Trophoblast cell (in vitro differentiated cells and primary cell): ENCODE data around the gene AGFG2.
A peak's percentile ranks its signal among the peaks of the same experiment; 100 is the strongest.
"Not testable (repeated sequence)": the region's sequence is repeated elsewhere in the genome, so short reads cannot be mapped to it uniquely, and the experiment has no call there.

Source experiments
- DNase-seq, 2 donors: peaks; one replicate each; pipeline ENCODE4 v3.0.0-alpha.2; 2016
- H2AFZ ChIP-seq: 2 replicates; pipeline ENCODE4 v1.6.1; 2013; ENCODE audit warnings: low read length, moderate library complexity, mild to moderate bottlenecking; ENCODE audit not compliant: insufficient read depth, poor library complexity
- H2AK5ac ChIP-seq: 2 replicates; pipeline ENCODE4 v1.6.1; 2013; ENCODE audit warnings: mild to moderate bottlenecking, low read length
- H2BK120ac ChIP-seq: 2 replicates; pipeline ENCODE4 v1.6.1; 2013; ENCODE audit warnings: low read length, mild to moderate bottlenecking, moderate library complexity; ENCODE audit not compliant: insufficient read depth, poor library complexity
- H2BK12ac ChIP-seq: 2 replicates; pipeline ENCODE4 v1.6.1; 2013; ENCODE audit warnings: mild to moderate bottlenecking, low read length, moderate library complexity
- H2BK5ac ChIP-seq: 2 replicates; pipeline ENCODE4 v1.6.1; 2013; ENCODE audit warnings: low read length, low read depth, moderate library complexity, mild to moderate bottlenecking; ENCODE audit not compliant: poor library complexity
- H3K14ac ChIP-seq: 2 replicates; pipeline ENCODE4 v1.6.1; 2013; ENCODE audit warnings: mild to moderate bottlenecking, low read length
- H3K18ac ChIP-seq: 2 replicates; pipeline ENCODE4 v1.6.1; 2013; ENCODE audit warnings: mild to moderate bottlenecking, low read length
- H3K23ac ChIP-seq: 2 replicates; pipeline ENCODE4 v1.6.1; 2013; ENCODE audit warnings: low read length
- H3K27ac ChIP-seq: 2 replicates; pipeline ENCODE4 v1.5.1; 2013; ENCODE audit warnings: low read depth, mild to moderate bottlenecking, inconsistent platforms, low read length, moderate library complexity
- H3K27me3 ChIP-seq: 2 replicates; pipeline ENCODE4 v1.6.1; 2013; ENCODE audit warnings: inconsistent platforms, mild to moderate bottlenecking, low read length, moderate library complexity; ENCODE audit not compliant: insufficient read depth
- H3K36me3 ChIP-seq, 2 experiments: 1 replicate in 1 of 2; 2 replicates in 1 of 2; pipeline ENCODE4 v1.6.1; 2013; ENCODE audit warnings: low read length in 2 of 2, mild to moderate bottlenecking in 2 of 2, moderate library complexity in 1 of 2; ENCODE audit not compliant: insufficient read depth in 2 of 2, control insufficient read depth in 1 of 2
- H3K4ac ChIP-seq: 2 replicates; pipeline ENCODE4 v1.6.1; 2013; ENCODE audit warnings: low read depth, mild to moderate bottlenecking, low read length, moderate library complexity
- H3K4me1 ChIP-seq, 2 experiments: 1 replicate in 1 of 2; 2 replicates in 1 of 2; pipeline ENCODE4 v1.6.1; 2013; ENCODE audit warnings: low read length in 2 of 2, mild to moderate bottlenecking in 2 of 2, moderate library complexity in 1 of 2; ENCODE audit not compliant: insufficient read depth in 2 of 2, control insufficient read depth in 1 of 2
- H3K4me2 ChIP-seq: 2 replicates; pipeline ENCODE4 v1.6.1; 2013; ENCODE audit warnings: inconsistent platforms, mild to moderate bottlenecking, low read length, moderate library complexity
- H3K4me3 ChIP-seq: 2 replicates; pipeline ENCODE4 v1.5.1; 2013; ENCODE audit warnings: mild to moderate bottlenecking, low read depth, low read length, inconsistent platforms
- H3K79me1 ChIP-seq: one replicate; pipeline ENCODE4 v1.6.1; 2013; ENCODE audit warnings: low read length
- H3K79me2 ChIP-seq: 2 replicates; pipeline ENCODE4 v1.6.1; 2013; ENCODE audit warnings: low read length, mild to moderate bottlenecking; ENCODE audit not compliant: control insufficient read depth, insufficient read depth, poor library complexity
- H3K9ac ChIP-seq: 2 replicates; pipeline ENCODE4 v1.6.1; 2013; ENCODE audit warnings: mild to moderate bottlenecking, low read length
- H3K9me3 ChIP-seq: 2 replicates; pipeline ENCODE4 v1.6.1; 2013; ENCODE audit warnings: low read depth, mild to moderate bottlenecking, control low read depth, inconsistent platforms, low read length; ENCODE audit not compliant: insufficient read depth
- H4K12ac ChIP-seq: 2 replicates; pipeline ENCODE4 v1.6.1; 2013; ENCODE audit warnings: low read depth, mild to moderate bottlenecking, low read length, moderate library complexity
- H4K8ac ChIP-seq: 2 replicates; pipeline ENCODE4 v1.6.1; 2013; ENCODE audit warnings: low read depth, mild to moderate bottlenecking, low read length, moderate library complexity
- H4K91ac ChIP-seq: one replicate; pipeline ENCODE4 v1.6.1; 2013; ENCODE audit warnings: low read depth, mild to moderate bottlenecking, low read length, moderate library complexity
- WGBS: extraction: QIAGEN DNeasy Blood & Tissue Kit; methylation state at CpG from one replicate; pipeline ENCODE4 v1.1.7; 2013; ENCODE audit warnings: missing lambda C conversion rate; ENCODE audit not compliant: insufficient read length, insufficient coverage; ENCODE audit errors: extremely low coverage; 5-methylcytosine and 5-hydroxymethylcytosine counted together

AGFG2 gene

GRCh38 chr7:100562195-100563099, 23.4 kb downstream of the AGFG2 start:
- H2BK120ac ChIP-seq: no peak overlapping the region
- no peak overlapping the region for H2BK5ac ChIP-seq
- no peak overlapping the region for H2BK12ac ChIP-seq
- no peaks in the 10 kb centered on the region for H3K27me3 ChIP-seq
- no peak for DNase-seq
- no peak overlapping the region for H3K18ac ChIP-seq
- no peak overlapping the region for H3K27ac ChIP-seq
- no peak overlapping the region for H4K91ac ChIP-seq
- H3K4me3 ChIP-seq: no peak overlapping the region
- H3K4me2 ChIP-seq: no peak overlapping the region
- H2AFZ ChIP-seq: no peak overlapping the region
- no peak overlapping the region for H3K14ac ChIP-seq
- H4K12ac ChIP-seq: no peak overlapping the region
- H3K9ac ChIP-seq: no peak overlapping the region
- H3K9me3 ChIP-seq: no peaks in the 10 kb centered on the region
- no CpG with 5 or more reads among the region's 26 CpGs for WGBS
- H3K4me1 ChIP-seq: peaks cover 8 to 15% of the 10 kb centered on the region in 2 experiments
- peaks cover 2 to 3% of the 10 kb centered on the region in 2 experiments for H3K36me3 ChIP-seq
- no peak overlapping the region for H4K8ac ChIP-seq
- H3K23ac ChIP-seq: no peak overlapping the region
- H2AK5ac ChIP-seq: no peak overlapping the region
- H3K79me2 ChIP-seq: no peaks in the 10 kb centered on the region
- no peak overlapping the region for H3K4ac ChIP-seq
- no peaks in the 10 kb centered on the region for H3K79me1 ChIP-seq

GRCh38 chr7:100563100-100563564, 24.1 kb downstream of the AGFG2 start:
- no peak overlapping the region for H4K91ac ChIP-seq
- H3K79me1 ChIP-seq: no peaks in the 10 kb centered on the region
- no peak overlapping the region for H3K4me2 ChIP-seq
- no CpG with 5 or more reads among the region's 8 CpGs for WGBS
- no peak overlapping the region for H3K23ac ChIP-seq
- no peak overlapping the region for H4K8ac ChIP-seq
- no peak overlapping the region for H2BK5ac ChIP-seq
- no peak overlapping the region for H3K27ac ChIP-seq
- no peak for DNase-seq
- no peak overlapping the region for H2BK12ac ChIP-seq
- no peak overlapping the region for H3K9ac ChIP-seq
- H3K18ac ChIP-seq: no peak overlapping the region
- H3K79me2 ChIP-seq: no peaks in the 10 kb centered on the region
- H3K27me3 ChIP-seq: no peaks in the 10 kb centered on the region
- H2AFZ ChIP-seq: no peak overlapping the region
- H3K36me3 ChIP-seq: peaks cover 2 to 3% of the 10 kb centered on the region in 2 experiments
- H2AK5ac ChIP-seq: no peak overlapping the region
- H2BK120ac ChIP-seq: no peak overlapping the region
- H4K12ac ChIP-seq: no peak overlapping the region
- H3K14ac ChIP-seq: no peak overlapping the region
- H3K9me3 ChIP-seq: no peaks in the 10 kb centered on the region
- H3K4me3 ChIP-seq: no peak overlapping the region
- no peak overlapping the region for H3K4ac ChIP-seq
- peaks cover 8 to 15% of the 10 kb centered on the region in 2 experiments for H3K4me1 ChIP-seq

- Histone ChIP-seq H2AFZ (no peak overlapping the region), H3K18ac (no peak overlapping the region), H3K36me3 (peaks cover 2 to 3% of the 10 kb centered on the region in 2 experiments), H3K4ac (no peak overlapping the region), H3K27ac (no peak overlapping the region), H3K79me2 (no peaks in the 10 kb centered on the region), H3K79me1 (no peaks in the 10 kb centered on the region), H4K12ac (no peak overlapping the region), H3K27me3 (no peaks in the 10 kb centered on the region), H3K4me3 (no peak overlapping the region), H2BK5ac (no peak overlapping the region), H3K9me3 (peaks cover 3% of the 10 kb centered on the region), H3K9ac (no peak overlapping the region), H2AK5ac (no peak overlapping the region), H3K14ac (no peak overlapping the region), H3K4me1 (peaks cover 8 to 15% of the 10 kb centered on the region in 2 experiments), H2BK120ac (no peak overlapping the region), H4K8ac (no peak overlapping the region), H3K4me2 (no peak overlapping the region), H2BK12ac (no peak overlapping the region), H4K91ac (no peak overlapping the region), H3K23ac (no peak overlapping the region)
- WGBS: no CpG with 5 or more reads among the region's 12 CpGs
- peak in 1 of 2 donors; percentile 81 for DNase-seq
Observed at GRCh38 chr7:100563809-100564400, 24.9 kb downstream of the AGFG2 start.

- H4K8ac ChIP-seq, H3K27me3 ChIP-seq, H2BK12ac ChIP-seq, H3K9ac ChIP-seq, H3K14ac ChIP-seq, H3K4me3 ChIP-seq, DNase-seq, H2AFZ ChIP-seq, H3K79me1 ChIP-seq, H4K91ac ChIP-seq, H3K79me2 ChIP-seq, H3K36me3 ChIP-seq, H2BK5ac ChIP-seq, H3K23ac ChIP-seq, H2AK5ac ChIP-seq, H3K4ac ChIP-seq, H3K18ac ChIP-seq, H2BK120ac ChIP-seq, H3K9me3 ChIP-seq, H4K12ac ChIP-seq, H3K27ac ChIP-seq, H3K4me2 ChIP-seq: not testable (repeated sequence)
- WGBS: no CpG with 5 or more reads among the region's 6 CpGs
- peaks cover 8 to 15% of the 10 kb centered on the region in 2 experiments for H3K4me1 ChIP-seq
Observed at GRCh38 chr7:100564405-100564804, 25.4 kb downstream of the AGFG2 start.
